Endothelial cell of umbilical vein (primary cell): ENCODE results near the gene ABT1. TPM values are rescaled to one million over a fixed set of nuclear protein-coding genes. Genes with fewer than 3 reads are reported as not detected.

Experiments used
- BruUV-seq: library from RNA; stranded (reverse); fragments of 400-500 nt; replicated peaks from 2 replicates; lab custom pipeline; 2021; lab: Mats Ljungman, UMichigan
- CTCF ChIA-PET: fragments of 300-600, 350-600 bp; sonication (Branson Sonifier 250); formaldehyde crosslinking; loops from one replicate; lab custom pipeline; 2021; ENCODE audit warnings: antibody characterized with exemption, inconsistent platforms; lab: Charles Lee
- POLR2A ChIA-PET: fragments of 300-600, 350-600 bp; sonication (Branson Sonifier 250); formaldehyde crosslinking; loops from one replicate; lab custom pipeline; 2021; ENCODE audit warnings: antibody characterized with exemption, inconsistent platforms; lab: Charles Lee
- DNase-seq: peaks from one replicate; pipeline ENCODE4 v3.0.0-alpha.2; 2011; ENCODE audit warnings: low read depth, low spot score
- FAIRE-seq: peaks from 2 replicates; lab custom pipeline; 2011; peaks lifted over from hg19 to GRCh38; lab: Jason Lieb, UNC
- H2AFZ ChIP-seq: 2 replicates; pipeline ENCODE4 v1.6.0; 2012; ENCODE audit warnings: low read depth, low read length, control low read depth, inconsistent platforms
- H3K27ac ChIP-seq: 2 replicates; pipeline ENCODE4 v1.5.1; 2011; ENCODE audit warnings: low read depth, mild to moderate bottlenecking, control low read depth, low read length, moderate library complexity; ENCODE audit not compliant: insufficient read depth
- H3K27me3 ChIP-seq, 2 experiments: 2 replicates each; pipeline versions ENCODE4 v1.6.0 to v1.6.1; 2011; ENCODE audit warnings: low read length in 2 of 2, mixed read lengths in 1 of 2; ENCODE audit not compliant: control insufficient read depth in 2 of 2, insufficient read depth in 2 of 2
- H3K36me3 ChIP-seq, 2 experiments: 2 replicates in 1 of 2; 3 replicates in 1 of 2; pipeline ENCODE4 v1.5.1; 2011; ENCODE audit warnings: low read length in 2 of 2, mild to moderate bottlenecking in 1 of 2, moderate library complexity in 1 of 2; ENCODE audit not compliant: control insufficient read depth in 2 of 2, insufficient read depth in 2 of 2; ENCODE audit errors: extremely low read depth in 1 of 2
- H3K4me1 ChIP-seq: 3 replicates; pipeline ENCODE4 v1.5.1; 2011; ENCODE audit warnings: mild to moderate bottlenecking, low read length; ENCODE audit not compliant: control insufficient read depth, insufficient read depth; ENCODE audit errors: extremely low read depth
- H3K4me2 ChIP-seq: 2 replicates; pipeline ENCODE4 v1.6.1; 2011; ENCODE audit warnings: low read length, control low read depth, mixed read lengths; ENCODE audit not compliant: insufficient read depth
- H3K4me3 ChIP-seq, 3 experiments: fragments of 200-600 bp in 1 of 3; sonication (generic), shearing (Covaris generic) in 1 of 3; replicated peaks in 1 of 3; 2 replicates each; pipeline ENCODE4 v1.5.1; 2011 to 2016; ENCODE audit warnings: control low read depth in 3 of 3, low read length in 3 of 3, mild to moderate bottlenecking in 2 of 3, inconsistent platforms in 1 of 3, low read depth in 1 of 3, moderate library complexity in 1 of 3; ENCODE audit not compliant: insufficient read depth in 1 of 3
- H3K79me2 ChIP-seq: 2 replicates; pipeline ENCODE4 v1.6.0; 2012; ENCODE audit warnings: low read length, inconsistent platforms; ENCODE audit not compliant: control insufficient read depth, insufficient read depth
- H3K9ac ChIP-seq: replicated peaks from 2 replicates; pipeline ENCODE3; 2011; ENCODE audit warnings: low read length, control low read depth; ENCODE audit not compliant: insufficient read depth; ENCODE audit errors: extremely low read depth
- H3K9me1 ChIP-seq: replicated peaks from 3 replicates; pipeline ENCODE4 v1.6.0; 2011; ENCODE audit warnings: mild to moderate bottlenecking, low read length; ENCODE audit not compliant: control insufficient read depth, insufficient read depth; ENCODE audit errors: extremely low read depth
- H3K9me3 ChIP-seq: replicated peaks from 2 replicates; pipeline ENCODE4 v1.5.1; 2012; ENCODE audit warnings: low read length, inconsistent platforms; ENCODE audit not compliant: control insufficient read depth, insufficient read depth
- H4K20me1 ChIP-seq: replicated peaks from 2 replicates; pipeline ENCODE3; 2011; ENCODE audit warnings: mild to moderate bottlenecking, low read length; ENCODE audit not compliant: control insufficient read depth, insufficient read depth; ENCODE audit errors: extremely low read depth
- CTCF ChIP-seq, 2 donors: IDR thresholded peaks; 1 replicate in 1 of 2; 2 replicates in 1 of 2; pipeline ENCODE4 v1.5.1; 2011; ENCODE audit warnings: low read length in 2 of 2, mild to moderate bottlenecking in 2 of 2, moderate library complexity in 2 of 2, control low read depth in 1 of 2, inconsistent platforms in 1 of 2, low read depth in 1 of 2; ENCODE audit not compliant: insufficient read depth in 1 of 2; ENCODE audit errors: extremely low read depth in 1 of 2
- EZH2 ChIP-seq: IDR thresholded peaks from 2 replicates; pipeline ENCODE4 v1.6.1; 2012; ENCODE audit warnings: borderline replicate concordance, low read depth, mild to moderate bottlenecking, moderate library complexity, low read length, inconsistent platforms; ENCODE audit not compliant: severe bottlenecking
- GATA2 ChIP-seq: IDR thresholded peaks from 2 replicates; pipeline ENCODE4 v1.7.0; 2011; ENCODE audit warnings: low read depth, mild to moderate bottlenecking, moderate library complexity, mixed read lengths, low read length; ENCODE audit not compliant: insufficient read length, insufficient read depth
- POLR2A ChIP-seq: IDR thresholded peaks from 2 replicates; pipeline ENCODE4 v1.6.1; 2012; ENCODE audit warnings: low read depth, mild to moderate bottlenecking, control low read depth, low read length
- POLR2AphosphoS5 ChIP-seq: IDR thresholded peaks from 2 replicates; pipeline ENCODE4 v1.6.1; 2012; ENCODE audit warnings: low read depth, mild to moderate bottlenecking, control low read depth, low read length, moderate library complexity; ENCODE audit not compliant: insufficient read depth
- dilution Hi-C: fragments of 300-500 bp; cut with MboI; formaldehyde crosslinking; loops from one replicate; pipeline ENCODE4 v1.15.0; 2019; ENCODE audit warnings: low sequenced_read_pairs; ENCODE audit not compliant: extremely low pct_ligation_motif_present
- intact Hi-C: fragments of 100-400 bp; cut with micrococcal nuclease; formaldehyde crosslinking; loops from one replicate; pipeline ENCODE4 v1.10.0; 2022
- polyA plus RNA-seq, 4 experiments: library from polyadenylated mRNA; depleted of rRNA in 3 of 4; stranded (reverse) in 3 of 4; unstranded in 1 of 4; fragments of >200 nt; gene quantifications; 2 replicates each; pipeline versions ENCODE4 v1.2.1 to v1.2.3, GENCODE V29; 2011 to 2012; ENCODE audit warnings: missing spikeins in 1 of 4
- total RNA-seq: library from RNA; stranded (reverse); gene quantifications from 2 replicates; pipeline ENCODE4 v1.2.3, GENCODE V29; 2021

ABT1 gene
- total and polyA plus RNA-seq, 2 donors (not counting 3 experiments of a cell fraction or from before 2014, with no cell fraction given): 20.1 to 22.2 TPM

DNA sequence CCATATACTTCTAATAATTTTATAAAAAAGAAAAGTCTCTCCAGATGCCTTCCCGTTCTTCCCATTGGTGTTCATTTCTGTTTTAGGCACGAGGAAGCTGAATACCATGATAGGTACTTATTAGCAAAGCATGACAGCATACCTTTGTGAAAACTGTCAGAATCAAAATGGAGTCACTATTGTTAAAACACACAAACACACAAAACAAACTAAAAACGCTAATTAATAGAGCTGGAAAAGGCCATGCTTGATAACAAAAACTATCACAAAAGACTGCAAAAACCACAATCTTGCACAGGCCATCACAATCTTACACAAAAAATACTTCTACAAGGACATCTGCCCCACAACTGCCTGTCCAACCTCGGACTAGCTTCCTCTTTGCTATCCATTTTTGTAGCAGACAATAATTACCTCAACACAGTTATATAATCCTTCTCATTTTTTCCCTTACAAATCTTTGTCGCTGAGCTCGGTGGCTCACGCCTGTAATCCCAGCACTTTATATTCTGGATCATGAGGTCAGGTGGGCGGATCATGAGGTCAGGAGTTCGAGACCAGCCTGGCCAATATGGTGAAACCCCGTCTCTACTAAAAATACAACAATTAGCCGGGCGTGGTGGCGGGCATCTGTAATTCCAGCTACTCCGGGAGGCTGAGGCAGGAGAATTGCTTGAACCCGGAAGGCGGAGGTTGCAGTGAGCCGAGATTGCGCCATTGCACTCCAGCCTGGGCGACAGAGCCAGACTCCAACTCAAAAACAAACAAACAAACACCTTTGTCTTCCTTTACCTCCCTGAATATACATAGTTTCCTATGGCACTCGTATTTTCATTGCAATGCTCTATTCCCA, 3.2 kb upstream of the ABT1 start:
- peaks cover 2 to 3% of the 10 kb centered on the region in 2 experiments for H3K36me3 ChIP-seq
- H3K4me2 ChIP-seq: no peak overlapping the region
- DNase-seq (no peak), FAIRE-seq (no peak)
- peaks cover 12 to 32% of the 10 kb centered on the region in 2 experiments for H3K27me3 ChIP-seq
- no peaks in the 10 kb centered on the region for H3K9me3 ChIP-seq
- H4K20me1 ChIP-seq: no peaks in the 10 kb centered on the region
- no peak overlapping the region for H2AFZ ChIP-seq
- dilution Hi-C loops (no loop called here), intact Hi-C loops (no loop called here)
- ChIA-PET CTCF (interaction anchor here (4.8 to 15.7 kb wide), 2 partner anchors 19 to 252 kb away, joined by 159 to 359 read pairs; no protein-coding TSS in a partner anchor), POLR2A (no interaction called here)
- TF ChIP-seq CTCF (IDR thresholded peaks at IDR 0.05; ENCODE audit: extremely low read depth in 1 of 2, insufficient read depth in 1 of 2, low read depth in 1 of 2, low read length in 2 of 2) (no peak), GATA2 (no peak), POLR2A (no peak), POLR2AphosphoS5 (no peak), EZH2 (no peak)
- BruUV-seq: no TSS peak
- H3K4me3 ChIP-seq: no peak overlapping the region
- H3K9ac ChIP-seq: no peak overlapping the region
- H3K9me1 ChIP-seq: no peaks in the 10 kb centered on the region
- peaks cover 18% of the 10 kb centered on the region for H3K4me1 ChIP-seq
- H3K27ac ChIP-seq: no peak overlapping the region
- peaks cover 13% of the 10 kb centered on the region for H3K79me2 ChIP-seq
